SKM-1 (cell line): Measurements from ENCODE around the gene RC3H1.
"Not testable (repeated sequence)": the region's sequence is repeated elsewhere in the genome, so short reads cannot be mapped to it uniquely, and the experiment has no call there.

Experiments
- DNase-seq: peaks from one replicate; lab custom pipeline; 2025; ENCODE audit not compliant: unreplicated experiment; lab: John Stamatoyannopoulos, UW

RC3H1 gene

DNA sequence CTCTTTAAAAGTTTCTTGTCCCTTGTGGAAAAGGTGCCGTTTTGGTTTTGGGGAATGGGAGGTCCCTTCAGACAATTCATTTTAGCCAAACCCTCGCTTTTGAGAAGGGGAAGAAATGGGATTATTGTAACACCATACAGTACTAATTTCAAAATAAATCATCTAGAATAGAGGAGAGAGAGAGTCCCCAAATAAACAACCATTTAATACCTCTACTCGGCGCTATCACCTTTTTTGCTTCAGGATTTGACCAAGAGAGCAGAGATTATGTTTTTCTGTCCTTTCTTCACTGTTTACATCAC is 770 bp upstream of the RC3H1 start:
- peak; percentile 36 for DNase-seq

DNA sequence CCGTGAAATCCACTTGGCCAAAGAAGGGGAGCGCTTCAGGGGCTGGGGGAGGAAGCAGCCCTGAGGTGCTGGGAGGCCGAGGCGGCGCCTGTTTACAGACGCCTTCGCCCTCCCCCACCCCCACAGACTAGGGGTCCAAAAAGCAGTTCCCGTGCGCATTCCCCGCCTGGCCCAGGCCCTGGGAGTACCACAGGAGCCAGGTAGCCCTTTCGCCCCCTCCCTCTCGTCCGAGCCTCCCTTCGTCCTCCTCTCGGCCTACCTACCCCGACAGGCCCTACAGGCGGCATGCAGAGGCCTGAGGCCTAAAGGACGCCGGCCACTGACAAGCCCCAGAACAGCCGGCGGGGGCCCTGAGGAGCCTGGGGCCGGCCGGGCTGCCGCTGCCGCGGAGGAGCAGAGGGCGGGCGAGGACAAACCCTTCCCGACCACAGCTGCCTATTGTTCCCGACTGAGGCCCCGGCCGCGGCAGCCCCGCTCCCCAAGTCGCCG is 522 bp downstream of the RC3H1 start:
- no peak for DNase-seq

DNA sequence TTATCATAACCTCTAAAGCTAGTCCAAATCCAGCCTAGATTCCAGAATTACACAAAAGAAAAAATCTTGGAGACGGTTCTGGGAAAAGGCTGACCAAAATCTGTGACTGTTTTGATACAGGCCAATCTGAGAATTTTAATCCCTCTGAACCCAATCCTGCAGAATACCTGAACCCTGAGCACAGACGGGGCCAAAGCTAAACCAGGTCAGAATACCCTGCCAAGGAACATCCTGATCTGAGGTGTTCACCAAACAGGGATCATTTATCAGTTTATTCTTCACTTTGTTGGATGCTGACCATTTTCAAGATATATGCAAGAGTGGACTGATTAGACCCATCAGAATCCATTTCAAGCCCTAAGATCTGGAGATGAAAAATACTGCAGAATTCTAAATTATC is 3.6 kb downstream of the RC3H1 start:
- no peak for DNase-seq

DNA sequence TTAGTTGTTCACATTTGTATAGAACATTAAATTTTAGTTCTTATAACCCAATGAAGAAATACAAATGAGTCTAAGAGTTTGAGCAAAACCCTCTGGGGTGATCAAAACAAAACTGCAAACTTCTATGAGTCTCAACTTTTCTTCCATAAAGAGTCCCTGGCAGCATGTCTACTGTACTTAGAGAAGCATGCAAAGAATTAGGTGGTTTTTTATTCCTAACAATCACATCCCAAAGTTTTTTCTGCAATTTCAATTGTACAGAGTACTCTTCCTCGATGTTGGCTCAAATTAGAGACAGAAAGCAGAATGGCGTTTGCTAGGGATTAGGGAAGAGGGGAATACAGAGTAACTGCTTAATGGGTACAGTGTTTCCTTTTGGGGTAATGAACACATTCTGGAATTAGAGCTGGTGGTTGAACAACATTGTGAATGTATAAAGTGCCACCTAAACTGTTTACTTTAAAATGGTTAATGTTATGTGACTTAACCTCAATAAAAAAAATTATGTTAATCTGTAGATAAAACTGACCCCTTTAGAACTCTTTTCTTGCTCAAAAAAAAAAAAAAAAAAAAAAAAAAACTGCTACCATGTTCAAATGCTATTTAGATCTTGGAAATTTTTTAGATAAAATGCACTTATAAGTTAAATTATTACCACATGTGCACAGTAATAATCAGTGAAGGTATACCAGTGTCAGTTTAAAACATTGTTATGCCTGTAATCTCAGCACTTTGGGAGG is 4.8 kb downstream of the RC3H1 start:
- DNase-seq: no peak

DNA sequence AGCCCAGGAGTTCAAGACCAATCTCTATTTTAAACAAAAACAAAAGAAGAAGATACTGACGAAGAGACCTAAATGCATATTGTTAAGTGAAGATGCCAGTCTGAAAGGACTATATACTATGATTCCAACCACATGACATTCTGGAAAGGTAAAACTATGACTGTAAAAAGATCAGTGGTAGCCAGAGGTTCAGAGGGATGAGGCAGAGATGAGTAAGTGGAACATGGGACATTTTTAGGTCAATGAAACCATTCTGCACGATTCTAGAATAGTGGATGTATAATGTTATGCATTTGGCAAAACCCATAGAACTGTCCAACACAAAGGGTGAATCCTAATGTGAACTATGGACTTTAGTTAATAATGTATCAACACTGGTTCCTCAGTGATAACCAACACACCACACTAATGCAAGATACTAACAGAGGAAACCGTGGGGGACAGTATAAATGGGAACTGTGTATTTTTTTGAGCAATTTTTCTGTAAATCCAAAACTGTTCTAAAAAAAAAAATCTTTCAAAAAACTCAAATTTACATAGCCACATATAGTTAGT is 8.2 kb downstream of the RC3H1 start:
- DNase-seq: no peak

DNA sequence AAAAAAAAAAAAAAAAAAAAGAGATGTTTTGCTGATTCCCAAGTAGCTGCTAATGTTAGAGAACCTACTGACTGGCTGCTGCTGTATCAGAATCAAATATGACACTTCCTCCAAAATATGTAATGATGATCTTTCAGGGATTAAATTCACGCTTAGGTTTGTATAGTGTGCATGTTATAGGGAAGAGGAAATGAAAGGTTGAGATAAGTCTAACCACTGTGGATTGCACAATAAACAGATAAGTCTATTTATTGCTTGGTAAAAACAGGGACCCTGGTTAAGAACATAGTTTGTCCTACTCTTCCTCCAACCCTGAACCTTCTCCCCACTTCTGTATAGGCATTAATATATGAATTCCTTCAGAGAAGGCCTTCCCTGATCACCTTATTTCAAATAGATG is 13.2 kb downstream of the RC3H1 start:
- DNase-seq: peak; percentile 73

DNA sequence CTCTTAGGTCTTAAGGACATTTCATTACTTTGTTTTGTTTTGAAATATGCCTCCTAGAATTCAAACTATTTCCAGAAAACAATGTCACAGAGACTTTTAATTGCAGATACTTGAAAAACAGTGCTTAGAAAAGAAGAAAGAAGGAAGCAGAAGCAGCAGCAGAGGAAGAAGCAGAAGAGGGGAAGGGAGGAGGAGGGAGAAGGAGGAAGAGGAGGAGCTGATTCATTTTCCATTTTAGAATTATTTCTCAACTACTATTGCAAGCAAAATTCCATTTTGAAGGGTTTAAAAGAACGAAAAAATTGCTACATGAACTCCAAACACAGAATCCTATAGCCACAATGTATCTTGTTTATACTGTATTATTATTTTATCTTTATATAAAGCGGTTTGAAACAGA is 13.9 kb downstream of the RC3H1 start:
- DNase-seq: peak; percentile 70

DNA sequence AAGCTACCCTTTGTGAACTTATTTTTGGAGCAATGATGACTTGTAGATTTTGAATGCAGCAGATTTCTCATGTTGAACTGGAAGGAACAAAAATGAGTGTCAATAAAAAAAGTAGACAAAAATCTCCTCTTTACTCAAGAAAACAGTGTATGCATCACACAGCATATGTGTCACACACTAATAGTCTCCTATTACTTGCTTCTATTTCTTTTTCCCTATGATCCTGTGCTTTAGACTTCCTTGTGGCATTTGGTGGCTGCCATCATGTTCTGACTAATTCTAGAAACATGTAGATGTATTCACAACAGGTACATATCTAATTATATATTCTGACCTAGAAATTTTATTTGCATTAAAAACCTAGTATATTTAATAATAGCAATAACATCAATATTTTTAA is 14.3 kb downstream of the RC3H1 start:
- no peak for DNase-seq

DNA sequence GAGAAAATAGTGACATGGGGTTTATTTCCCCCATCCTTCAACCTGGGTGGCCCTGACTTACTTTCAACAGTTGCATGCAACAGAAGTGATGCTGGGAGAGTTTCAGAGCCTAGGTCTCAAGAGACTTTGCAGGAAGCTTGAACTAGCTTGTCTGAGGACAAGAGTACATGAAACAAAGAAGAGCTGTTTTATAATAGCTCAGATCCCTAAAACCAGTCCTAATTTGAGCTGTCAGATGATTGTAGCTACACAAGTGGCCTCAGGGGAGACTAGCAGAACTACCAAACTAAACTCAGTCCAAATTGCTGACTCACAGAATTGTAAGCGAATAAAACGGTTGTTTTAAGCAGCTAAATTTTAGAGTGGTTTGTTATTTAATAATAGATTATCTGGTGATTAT is 17.1 kb downstream of the RC3H1 start:
- DNase-seq: no peak

DNA sequence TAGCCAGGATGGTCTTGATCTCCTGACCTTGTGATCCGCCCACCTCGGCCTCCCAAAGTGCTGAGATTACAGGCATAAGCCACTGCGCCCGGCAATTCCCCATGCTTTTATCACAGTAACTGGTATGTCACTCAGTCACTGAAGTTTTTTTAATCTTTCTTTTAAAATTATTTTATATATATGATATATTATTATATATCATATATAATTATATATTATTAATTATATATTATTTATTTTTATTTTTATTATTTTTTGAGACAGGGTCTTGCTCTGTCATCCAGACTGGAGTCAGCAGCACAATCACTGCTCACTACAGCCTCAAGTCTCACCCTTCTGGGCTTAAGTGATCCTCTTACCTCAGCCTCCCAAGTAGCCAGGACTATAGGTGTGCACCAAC is 18.3 kb downstream of the RC3H1 start:
- no peak for DNase-seq

DNA sequence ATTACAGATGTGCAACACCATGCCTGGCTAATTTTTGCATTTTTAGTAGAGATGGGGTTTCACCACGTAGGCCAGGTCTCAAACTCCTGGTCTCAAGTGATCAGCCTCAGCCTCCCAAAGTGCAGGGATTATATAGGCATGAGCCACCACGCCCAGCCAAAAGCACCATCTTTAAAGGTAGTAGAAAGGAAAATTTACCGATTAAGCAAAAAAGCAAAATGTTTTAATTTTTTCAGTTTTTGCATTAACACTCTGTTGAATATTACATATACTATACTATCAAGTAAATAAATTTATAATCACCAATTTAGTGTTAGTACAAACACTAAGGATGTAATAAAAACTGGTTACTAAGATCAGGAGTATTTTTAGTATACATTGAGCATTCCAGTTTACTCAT is 20.6 kb downstream of the RC3H1 start:
- DNase-seq: no peak

DNA sequence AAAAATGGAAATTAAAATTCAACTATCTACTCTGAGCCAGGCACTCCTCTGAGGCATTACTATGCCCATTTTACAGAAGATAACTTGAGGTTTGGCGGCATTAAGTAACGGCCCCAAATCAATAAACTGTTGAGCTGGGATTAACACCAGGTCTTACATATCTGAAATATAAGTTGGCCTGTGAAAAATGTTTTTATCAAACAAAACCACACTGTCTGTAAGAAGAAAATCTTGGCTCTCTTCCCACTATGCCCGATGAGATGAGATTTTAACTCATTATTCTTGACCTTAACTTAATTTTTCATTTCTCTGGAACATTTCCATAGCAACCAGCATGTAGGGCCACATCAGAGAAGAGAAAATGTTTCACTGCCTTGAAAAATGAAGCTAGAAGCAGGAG is 21.8 kb downstream of the RC3H1 start:
- no peak for DNase-seq

DNA sequence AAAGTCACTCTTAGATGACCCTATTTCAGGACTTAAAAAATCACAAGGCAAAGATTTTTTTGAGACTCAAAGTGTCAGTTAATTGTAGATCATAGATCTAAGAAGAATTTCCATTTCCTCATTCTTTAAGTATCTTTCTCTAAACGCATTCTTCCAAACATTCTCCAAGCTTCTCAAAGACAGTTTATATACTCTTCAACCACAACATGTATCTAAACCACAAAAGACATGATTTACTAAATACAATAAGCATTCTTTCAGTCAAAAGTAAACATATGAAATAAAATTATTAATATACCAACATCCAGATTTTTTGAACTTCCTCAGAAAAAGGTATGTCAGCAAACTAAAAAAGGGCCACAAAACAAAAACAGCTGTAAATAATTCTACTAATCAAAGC is 24.4 kb downstream of the RC3H1 start:
- no peak for DNase-seq

DNA sequence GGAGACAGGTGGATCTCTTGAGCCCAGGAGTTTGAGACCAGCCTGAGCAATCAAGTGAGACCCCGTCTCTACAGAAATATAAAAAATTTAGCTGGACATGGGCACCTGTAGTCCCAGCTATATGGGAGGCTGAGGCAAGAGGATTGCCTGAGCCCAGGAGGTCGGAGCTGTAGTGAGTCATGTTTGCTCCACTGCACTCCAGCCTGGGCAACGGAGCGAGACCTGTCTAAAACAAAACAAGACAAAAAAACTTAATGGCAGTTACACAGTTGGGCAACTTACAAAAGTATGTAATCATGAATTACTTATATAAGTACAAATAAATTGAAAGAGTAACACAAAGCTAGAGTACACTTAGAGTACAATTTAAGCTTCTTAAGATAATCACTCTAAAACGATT is 25.2 kb downstream of the RC3H1 start:
- DNase-seq: no peak

DNA sequence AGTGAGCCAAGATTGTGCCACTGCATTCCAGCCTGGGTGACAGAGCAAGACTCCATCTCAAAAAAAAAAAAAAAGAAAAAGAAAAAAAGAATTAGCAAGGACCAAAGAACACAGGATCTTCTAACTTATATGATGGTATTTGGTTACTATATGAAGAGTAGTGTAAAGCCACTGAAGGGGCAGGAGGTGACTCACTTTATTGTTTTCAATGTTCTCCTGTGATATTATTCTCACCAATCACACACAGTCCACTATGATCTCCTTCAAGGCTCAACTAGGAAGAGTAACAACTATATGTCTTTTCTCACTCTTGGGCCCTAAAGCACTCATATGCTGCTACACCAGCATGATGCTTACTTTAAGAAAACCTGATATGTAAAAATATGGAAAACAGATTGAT is 26.7 kb downstream of the RC3H1 start:
- DNase-seq: no peak

DNA sequence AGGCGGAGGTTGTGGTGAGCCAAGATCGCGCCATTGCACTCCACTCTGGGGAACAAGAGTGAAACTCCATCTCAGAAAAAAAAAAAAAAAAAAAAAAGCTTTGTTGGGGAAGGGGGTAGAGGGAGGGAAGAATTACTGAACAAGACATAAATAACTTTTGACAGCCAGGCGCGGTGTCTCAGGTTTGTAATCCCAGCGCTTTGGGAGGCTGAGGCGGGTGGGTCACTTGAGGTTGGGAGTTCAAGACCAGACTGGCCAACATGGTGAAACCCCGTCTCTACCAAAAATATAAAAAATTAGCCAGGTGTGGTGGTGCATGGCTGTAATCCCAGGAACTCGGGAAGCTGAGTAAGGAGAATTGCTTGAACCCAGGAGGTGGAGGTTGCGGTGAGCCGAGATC is 28.2 kb downstream of the RC3H1 start:
- DNase-seq: not testable (repeated sequence)

DNA sequence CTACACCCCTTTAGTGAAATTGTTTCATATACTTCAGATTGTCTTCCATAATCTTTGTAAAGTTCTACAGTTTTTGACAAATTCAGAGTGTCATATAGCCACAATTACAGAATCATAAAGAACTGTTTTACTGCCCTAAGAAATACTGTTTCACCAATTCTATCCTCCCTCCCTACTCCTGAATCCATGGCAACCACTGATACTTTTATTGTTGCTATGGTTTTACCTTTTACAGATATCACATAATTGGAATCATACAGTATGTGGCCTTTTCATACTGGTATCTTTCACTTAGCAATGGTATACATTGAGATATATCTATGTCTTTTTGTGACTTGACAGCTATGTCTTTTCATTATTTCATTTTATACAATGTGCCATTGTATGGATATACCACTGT is 34.1 kb downstream of the RC3H1 start:
- no peak for DNase-seq

DNA sequence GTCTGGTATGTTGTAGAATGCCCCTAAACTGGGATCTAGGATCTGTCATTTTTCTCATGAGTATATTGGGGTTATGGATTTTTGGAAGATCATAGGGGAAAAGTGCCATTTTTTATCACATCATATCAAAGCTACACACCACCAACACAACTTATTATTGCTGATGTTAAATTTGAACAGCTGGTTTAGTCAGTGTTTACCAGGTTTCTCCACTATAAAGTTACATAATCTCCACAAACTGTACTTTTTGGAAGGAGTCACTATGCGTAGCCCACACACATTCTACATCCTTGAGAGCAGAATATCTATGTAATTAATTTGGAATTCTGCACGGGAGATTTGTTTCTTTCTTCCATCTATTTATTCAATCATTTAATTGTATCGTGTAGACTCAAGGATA is 35.2 kb downstream of the RC3H1 start:
- DNase-seq: no peak

DNA sequence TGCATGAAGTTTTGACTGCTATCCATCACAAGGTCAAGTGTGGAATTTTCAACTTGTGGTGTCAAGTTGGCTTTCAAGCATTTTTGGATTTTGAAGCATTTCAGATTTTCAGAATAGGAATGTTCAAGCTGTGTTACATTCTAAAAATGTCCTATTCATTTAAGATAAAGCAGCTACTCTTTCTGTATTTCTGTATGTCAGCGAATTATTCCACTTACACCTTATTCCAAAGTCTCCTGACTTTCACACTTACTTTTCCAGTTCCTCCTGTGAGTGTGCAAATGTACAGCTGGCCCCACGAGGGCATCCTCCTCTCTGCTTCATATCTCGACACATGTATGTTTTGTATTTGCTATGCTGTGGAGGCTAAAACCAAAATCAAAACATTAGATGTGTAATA is 51.9 kb downstream of the RC3H1 start:
- no peak for DNase-seq

DNA sequence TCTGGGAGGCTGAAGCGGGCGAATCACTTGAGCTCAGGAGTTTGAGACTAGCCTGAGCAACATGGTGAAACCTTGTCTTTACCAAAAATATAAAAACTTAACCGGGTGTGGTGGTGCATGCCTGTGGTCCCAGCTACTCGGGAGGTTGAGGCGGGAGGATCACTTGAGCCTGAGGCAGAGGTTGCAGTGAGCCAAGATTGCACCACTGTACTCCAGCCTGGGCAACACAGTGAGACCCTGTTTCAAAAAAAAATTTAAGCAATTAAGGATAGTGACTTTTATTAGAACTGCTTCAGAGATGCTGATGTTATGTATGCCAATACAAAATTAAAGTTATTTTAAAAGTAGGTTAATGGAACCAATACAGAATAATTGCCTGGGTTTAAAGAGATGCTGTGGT is 56.3 kb downstream of the RC3H1 start:
- not testable (repeated sequence) for DNase-seq

DNA sequence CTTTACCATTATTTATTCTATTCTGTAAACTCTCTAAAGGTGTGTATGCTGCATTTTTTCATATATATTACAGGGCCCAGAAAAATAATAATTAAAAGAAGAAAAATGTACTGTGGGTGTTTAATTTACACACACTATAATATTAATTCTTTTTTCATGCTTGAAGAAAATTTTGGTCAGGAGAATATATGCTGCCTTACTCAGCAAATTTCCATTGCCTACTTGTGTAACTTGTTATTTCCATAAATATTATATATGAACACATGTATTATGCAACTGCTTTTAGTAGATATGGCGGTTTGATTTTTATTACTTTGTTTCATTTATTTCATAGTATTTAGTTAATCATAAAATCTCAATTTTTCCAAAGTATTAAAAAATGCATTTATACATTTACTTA is 58.7 kb downstream of the RC3H1 start:
- DNase-seq: no peak

DNA sequence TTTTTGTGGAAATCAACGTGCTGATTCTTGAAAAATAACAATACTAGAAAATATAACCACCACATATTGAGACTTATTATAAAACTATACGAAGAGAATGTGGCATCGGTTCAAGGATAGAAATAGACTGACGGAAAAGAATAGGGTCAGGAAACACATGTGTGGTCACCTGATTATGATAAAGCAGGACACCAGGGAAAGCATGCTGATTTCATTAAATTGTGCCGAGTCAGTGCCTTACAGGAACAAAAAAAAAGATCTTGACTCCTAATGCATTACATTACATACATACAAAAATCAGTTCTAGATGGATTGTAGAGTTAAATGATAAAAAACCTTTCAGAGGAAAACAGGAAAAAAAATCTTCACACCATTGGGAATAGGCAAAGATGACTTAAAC is 61.5 kb downstream of the RC3H1 start:
- DNase-seq: no peak

DNA sequence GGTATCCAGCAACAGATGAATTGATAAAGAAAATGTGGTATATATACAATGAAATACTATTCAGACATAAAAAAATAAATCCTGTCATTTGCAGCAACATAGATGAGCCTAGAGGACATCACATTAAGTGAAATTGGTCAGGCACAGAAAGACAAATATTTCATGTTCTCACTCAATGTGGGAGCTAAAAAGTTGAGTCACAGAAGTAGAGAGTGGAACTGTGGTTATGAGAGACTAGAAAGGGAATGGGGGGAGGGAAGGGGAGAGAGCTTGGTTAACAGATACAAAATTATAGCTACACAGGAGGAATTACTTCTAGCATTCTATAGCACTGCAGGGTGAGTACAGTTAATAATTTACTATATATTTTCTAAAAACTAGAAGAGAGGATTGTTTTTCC is 68.0 kb downstream of the RC3H1 start:
- no peak for DNase-seq
